Peyer's patch (tissue), 4 donors: Measurements from ENCODE around the gene PROSER1.

ENCODE experiments used
- POLR2A ChIP-seq, 2 donors: fragments of 450-650 bp; IDR thresholded peaks; one replicate each; pipeline ENCODE4 v1.5.1; 2017; ENCODE audit warnings: antibody characterized with exemption in 2 of 2, mild to moderate bottlenecking in 2 of 2, moderate library complexity in 2 of 2
- TF ChIP-seq, protein P1 (sequence below), 6 experiments: fragments of 450-650 bp in 4 of 6; fragments of 200-600 bp in 2 of 6; sonication (generic) in 1 of 6; IDR thresholded peaks; one replicate each; pipeline ENCODE4 v1.5.1; 2017 to 2019; ENCODE audit warnings: antibody characterized with exemption in 6 of 6, mild to moderate bottlenecking in 3 of 6, moderate library complexity in 1 of 6

GRCh38 chr13:39032150-39032549 is 5.7 kb downstream of the PROSER1 start:
- TF ChIP-seq, protein P1, sequence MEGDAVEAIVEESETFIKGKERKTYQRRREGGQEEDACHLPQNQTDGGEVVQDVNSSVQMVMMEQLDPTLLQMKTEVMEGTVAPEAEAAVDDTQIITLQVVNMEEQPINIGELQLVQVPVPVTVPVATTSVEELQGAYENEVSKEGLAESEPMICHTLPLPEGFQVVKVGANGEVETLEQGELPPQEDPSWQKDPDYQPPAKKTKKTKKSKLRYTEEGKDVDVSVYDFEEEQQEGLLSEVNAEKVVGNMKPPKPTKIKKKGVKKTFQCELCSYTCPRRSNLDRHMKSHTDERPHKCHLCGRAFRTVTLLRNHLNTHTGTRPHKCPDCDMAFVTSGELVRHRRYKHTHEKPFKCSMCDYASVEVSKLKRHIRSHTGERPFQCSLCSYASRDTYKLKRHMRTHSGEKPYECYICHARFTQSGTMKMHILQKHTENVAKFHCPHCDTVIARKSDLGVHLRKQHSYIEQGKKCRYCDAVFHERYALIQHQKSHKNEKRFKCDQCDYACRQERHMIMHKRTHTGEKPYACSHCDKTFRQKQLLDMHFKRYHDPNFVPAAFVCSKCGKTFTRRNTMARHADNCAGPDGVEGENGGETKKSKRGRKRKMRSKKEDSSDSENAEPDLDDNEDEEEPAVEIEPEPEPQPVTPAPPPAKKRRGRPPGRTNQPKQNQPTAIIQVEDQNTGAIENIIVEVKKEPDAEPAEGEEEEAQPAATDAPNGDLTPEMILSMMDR (IDR thresholded peaks at IDR 0.05) = no peak
- TF ChIP-seq POLR2A (IDR thresholded peaks at IDR 0.05) = no peak
